Adrenal gland (tissue), 5 donors: Measurements from ENCODE around the gene SIVA1.

ENCODE experiments used
- CTCF ChIP-seq, 6 experiments: fragments of 450-650 bp in 4 of 6; fragments of 200-600 bp in 2 of 6; sonication (generic) in 1 of 6; IDR thresholded peaks; 1 replicate in 5 of 6; 2 replicates in 1 of 6; pipeline versions ENCODE4 v1.5.1 to v1.8.0; 2016 to 2021; ENCODE audit warnings: antibody characterized with exemption in 6 of 6, mild to moderate bottlenecking in 2 of 6, moderate library complexity in 1 of 6
- POLR2A ChIP-seq, 2 donors: fragments of 450-650 bp; IDR thresholded peaks; one replicate each; pipeline ENCODE4 v1.6.1; 2017; ENCODE audit warnings: antibody characterized with exemption in 2 of 2, mild to moderate bottlenecking in 2 of 2, moderate library complexity in 1 of 2
- donor health status: DM: no; HTN: no; CAD: no.

- TF ChIP-seq POLR2A (IDR thresholded peaks at IDR 0.05) (no peak), CTCF (IDR thresholded peaks at IDR 0.05) (no peak)
These were observed 2.7 kb downstream of the SIVA1 start for GRCh38 chr14:104755621-104756020.
